Cardiac muscle cell (in vitro differentiated cells and primary cell): Measurements from ENCODE around the gene TMOD1. TPM values are rescaled to one million over a fixed set of nuclear protein-coding genes. Genes with fewer than 3 reads are reported as not detected.

Source experiments
- DNase-seq, 2 donors: peaks; one replicate each; pipeline versions ENCODE4 v3.0.0 to v3.0.0-alpha.2; 2010 to 2017; ENCODE audit warnings: low read depth in 1 of 2, low spot score in 1 of 2
- H3K27ac ChIP-seq: fragments of 200-600 bp; sonication (generic); 2 replicates; pipeline ENCODE4 v1.5.1; 2016
- H3K27me3 ChIP-seq: fragments of 200-600 bp; sonication (generic); 2 replicates; pipeline ENCODE4 v1.6.0; 2016; ENCODE audit warnings: control low read depth
- H3K36me3 ChIP-seq: fragments of 200-600 bp; sonication (generic); 2 replicates; pipeline ENCODE4 v1.5.1; 2016; ENCODE audit warnings: control low read depth
- H3K4me1 ChIP-seq: fragments of 200-600 bp; sonication (generic); 2 replicates; pipeline ENCODE4 v1.8.1; 2017; ENCODE audit warnings: low read depth, mild to moderate bottlenecking, mixed run types
- H3K4me3 ChIP-seq: fragments of 200-600 bp; sonication (generic); 2 replicates; pipeline ENCODE4 v1.5.1; 2016; ENCODE audit warnings: mild to moderate bottlenecking
- H3K9me3 ChIP-seq: fragments of 200-600 bp; sonication (generic); 2 replicates; pipeline ENCODE4 v1.5.1; 2017; ENCODE audit warnings: low read depth, mild to moderate bottlenecking, control low read depth
- CTCF ChIP-seq: IDR thresholded peaks from 2 replicates; pipeline ENCODE4 v1.5.1; 2012; ENCODE audit warnings: low read depth, mild to moderate bottlenecking, low read length
- polyA plus RNA-seq: library from polyadenylated mRNA; unstranded; fragments of >200 nt; fragmentation: Nextera tagmentation; extraction: Ambion mirVana; gene quantifications from 2 replicates; pipeline ENCODE4 v1.2.1, GENCODE V29; 2016
- total RNA-seq: library from RNA; depleted of rRNA; stranded (reverse); fragments of >200 nt; gene quantifications from 2 replicates; pipeline ENCODE4 v1.2.3, GENCODE V29; 2016

The TMOD1 gene
- total and polyA plus RNA-seq, 2 experiments from 2014 or later, result 75.7 to 168 TPM

GRCh38 chr9:97553141-97553540 is 51.7 kb downstream of the TMOD1 start:
- Histone ChIP-seq H3K27ac (no peak overlapping the region), H3K36me3 (peaks cover 40% of the 10 kb centered on the region), H3K4me1 (no peaks in the 10 kb centered on the region), H3K27me3 (no peaks in the 10 kb centered on the region), H3K9me3 (no peaks in the 10 kb centered on the region), H3K4me3 (no peak overlapping the region)
- TF ChIP-seq CTCF, result no peak
- DNase-seq, result no peak

- no peak overlapping the region for H3K4me3 ChIP-seq
- H3K36me3 ChIP-seq, result peaks cover 34% of the 10 kb centered on the region
- no peaks in the 10 kb centered on the region for H3K27me3 ChIP-seq
- H3K9me3 ChIP-seq, result no peaks in the 10 kb centered on the region
- no peak for TF ChIP-seq CTCF
- no peaks in the 10 kb centered on the region for H3K4me1 ChIP-seq
- no peak for DNase-seq
- H3K27ac ChIP-seq, result no peak overlapping the region
Observed at GRCh38 chr9:97553841-97554240, 52.4 kb downstream of the TMOD1 start.

GRCh38 chr9:97554566-97555075 is 53.2 kb downstream of the TMOD1 start:
- H3K36me3 ChIP-seq, result peaks cover 28% of the 10 kb centered on the region
- H3K9me3 ChIP-seq, result no peaks in the 10 kb centered on the region
- no peak for DNase-seq
- no peak for TF ChIP-seq CTCF
- H3K27me3 ChIP-seq, result no peaks in the 10 kb centered on the region
- no peak overlapping the region for H3K4me3 ChIP-seq
- no peaks in the 10 kb centered on the region for H3K4me1 ChIP-seq
- peak overlapping the region; percentile 48 for H3K27ac ChIP-seq

DNA sequence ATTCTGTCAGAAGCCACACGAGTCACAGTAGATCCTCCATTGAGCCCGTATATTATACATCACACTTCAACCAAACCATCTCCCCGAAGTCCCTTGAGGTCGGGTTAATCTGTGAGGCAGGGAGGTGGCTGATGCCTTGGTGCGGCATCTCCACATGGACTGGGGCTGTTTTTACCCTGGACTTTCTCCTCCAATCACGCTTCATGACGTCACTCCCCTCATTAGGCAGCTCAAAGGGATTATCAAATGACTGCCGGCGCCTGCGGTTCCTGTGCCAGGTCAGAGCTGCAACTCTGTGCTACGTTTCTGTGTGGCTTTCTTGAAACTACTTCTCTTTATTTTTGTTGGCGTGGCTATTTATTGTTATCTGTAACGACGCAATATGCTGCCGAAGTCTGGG is 53.7 kb downstream of the TMOD1 start:
- no peak overlapping the region for H3K4me3 ChIP-seq
- no peaks in the 10 kb centered on the region for H3K27me3 ChIP-seq
- peak in 1 of 2 donors; percentile 91 for DNase-seq
- no peak for TF ChIP-seq CTCF
- no peak overlapping the region for H3K27ac ChIP-seq
- no peaks in the 10 kb centered on the region for H3K4me1 ChIP-seq
- no peaks in the 10 kb centered on the region for H3K9me3 ChIP-seq
- H3K36me3 ChIP-seq, result peaks cover 28% of the 10 kb centered on the region

GRCh38 chr9:97556036-97556720 is 54.7 kb downstream of the TMOD1 start:
- Histone ChIP-seq H3K4me3 (no peak overlapping the region), H3K9me3 (no peaks in the 10 kb centered on the region), H3K4me1 (no peaks in the 10 kb centered on the region), H3K36me3 (peaks cover 28% of the 10 kb centered on the region), H3K27me3 (no peaks in the 10 kb centered on the region), H3K27ac (peak overlapping the region; percentile 39)
- DNase-seq, result no peak
- TF ChIP-seq CTCF, result no peak
